BLaER1 (cell line): ENCODE data around the gene PSD2.
A peak's percentile ranks its signal among the peaks of the same experiment; 100 is the strongest.

Experiments
- H3K27ac ChIP-seq: shearing (Covaris generic); formaldehyde crosslinking; 2 replicates; pipeline ENCODE4 v1.8.1; 2022
- H3K27me3 ChIP-seq: shearing (Covaris generic); formaldehyde crosslinking; 2 replicates; pipeline ENCODE4 v1.8.1; 2022
- H3K36me3 ChIP-seq: shearing (Covaris generic); formaldehyde crosslinking; 2 replicates; pipeline ENCODE4 v1.8.1; 2022
- H3K4me1 ChIP-seq: shearing (Covaris generic); formaldehyde crosslinking; 2 replicates; pipeline ENCODE4 v1.8.1; 2022
- H3K4me2 ChIP-seq: shearing (Covaris generic); formaldehyde crosslinking; 2 replicates; pipeline ENCODE4 v1.8.1; 2022
- H3K4me3 ChIP-seq: shearing (Covaris generic); formaldehyde crosslinking; 2 replicates; pipeline ENCODE4 v1.8.1; 2022
- H3K9ac ChIP-seq: shearing (Covaris generic); formaldehyde crosslinking; 2 replicates; pipeline ENCODE4 v1.8.1; 2022
- H3K9me3 ChIP-seq: shearing (Covaris generic); formaldehyde crosslinking; 2 replicates; pipeline ENCODE4 v1.8.1; 2022
- H4K20me1 ChIP-seq: shearing (Covaris generic); formaldehyde crosslinking; 2 replicates; pipeline ENCODE4 v1.8.1; 2022
- Cebpa-rat ChIP-seq: shearing (Covaris generic); IDR thresholded peaks from 2 replicates; pipeline ENCODE4 v1.8.1; 2022

The PSD2 gene

DNA sequence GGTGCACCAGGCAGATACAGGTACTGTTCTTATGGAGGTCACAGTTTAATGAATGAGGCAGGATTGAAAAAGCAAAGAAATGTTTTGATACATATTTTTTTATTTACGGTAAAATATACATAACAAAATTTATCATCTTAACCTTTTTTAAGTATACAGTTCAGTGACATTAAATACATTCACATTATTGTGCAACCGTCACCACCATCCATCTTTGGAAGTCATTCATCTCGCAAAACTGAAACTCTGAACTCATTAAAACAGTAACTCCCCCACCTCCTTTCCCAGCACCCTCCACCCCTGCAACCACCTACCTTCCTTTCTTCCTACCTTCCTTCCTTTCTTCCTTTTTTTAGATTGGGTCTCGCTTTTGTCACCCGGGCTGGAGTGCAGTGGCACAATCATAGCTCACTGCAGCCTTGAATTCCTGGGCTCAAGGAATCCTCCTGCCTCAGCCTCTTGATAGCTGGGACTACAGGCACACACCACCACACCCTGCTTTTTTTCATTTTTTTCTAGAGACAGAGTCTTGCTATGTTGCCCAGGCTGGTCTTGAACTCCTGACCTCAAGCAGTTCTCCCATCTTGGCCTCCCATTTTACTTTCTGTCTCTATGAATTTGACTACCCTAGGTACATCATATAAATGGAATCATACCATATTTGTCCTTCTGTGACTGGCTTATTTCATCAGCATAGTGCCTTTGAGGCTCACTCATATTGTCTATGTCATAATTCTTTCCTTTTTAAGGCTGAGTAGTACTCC, 22.5 kb upstream of the PSD2 start:
- no peaks in the 10 kb centered on the region for H3K27me3 ChIP-seq
- peaks cover 61% of the 10 kb centered on the region for H3K4me1 ChIP-seq
- no peak overlapping the region for H3K4me2 ChIP-seq
- no peak overlapping the region for H3K4me3 ChIP-seq
- no peak overlapping the region for H3K27ac ChIP-seq
- no peak overlapping the region for H3K9ac ChIP-seq
- no peaks in the 10 kb centered on the region for H3K9me3 ChIP-seq
- no peak for TF ChIP-seq Cebpa-rat
- no peaks in the 10 kb centered on the region for H4K20me1 ChIP-seq
- H3K36me3 ChIP-seq = no peaks in the 10 kb centered on the region

DNA sequence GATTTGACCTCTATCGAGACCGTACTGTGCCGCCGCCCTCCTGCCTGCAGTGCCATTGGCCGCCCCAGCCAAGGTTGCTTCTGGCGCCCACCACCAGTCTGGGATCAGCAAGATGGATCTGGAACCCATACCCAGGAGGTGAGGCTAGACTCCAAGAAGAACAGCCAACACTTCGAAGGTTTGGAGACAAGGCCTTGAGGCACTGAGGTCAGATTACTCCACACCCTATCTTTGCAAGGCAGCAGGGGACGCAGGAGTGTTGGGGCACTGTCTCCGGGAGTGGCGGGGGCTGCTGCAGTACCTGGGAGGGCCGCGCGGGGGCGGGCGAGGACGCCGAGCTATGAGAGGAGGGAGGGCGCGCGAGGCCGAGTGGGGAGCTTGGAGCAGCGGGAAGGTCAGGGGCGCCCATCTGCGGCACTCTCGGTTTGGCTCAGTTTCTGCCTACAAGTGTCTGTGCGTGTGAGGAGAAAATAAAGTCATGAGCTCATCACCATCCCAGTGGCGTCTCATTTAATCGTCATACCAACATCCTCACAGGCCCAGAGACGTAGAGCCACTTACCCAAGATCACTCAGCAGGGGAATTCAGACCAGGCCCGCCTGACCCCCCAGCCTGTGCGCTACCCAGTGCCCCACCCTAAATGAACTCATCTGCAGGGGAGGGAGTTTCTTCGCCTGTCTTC, 20.5 kb upstream of the PSD2 start:
- no peaks in the 10 kb centered on the region for H3K36me3 ChIP-seq
- H3K9me3 ChIP-seq = no peaks in the 10 kb centered on the region
- H3K27ac ChIP-seq = no peak overlapping the region
- H3K27me3 ChIP-seq = no peaks in the 10 kb centered on the region
- no peak for TF ChIP-seq Cebpa-rat
- peaks cover 41% of the 10 kb centered on the region for H3K4me1 ChIP-seq
- H3K9ac ChIP-seq = no peak overlapping the region
- H3K4me3 ChIP-seq = no peak overlapping the region
- H4K20me1 ChIP-seq = no peaks in the 10 kb centered on the region
- H3K4me2 ChIP-seq = peak overlapping the region; percentile 59

DNA sequence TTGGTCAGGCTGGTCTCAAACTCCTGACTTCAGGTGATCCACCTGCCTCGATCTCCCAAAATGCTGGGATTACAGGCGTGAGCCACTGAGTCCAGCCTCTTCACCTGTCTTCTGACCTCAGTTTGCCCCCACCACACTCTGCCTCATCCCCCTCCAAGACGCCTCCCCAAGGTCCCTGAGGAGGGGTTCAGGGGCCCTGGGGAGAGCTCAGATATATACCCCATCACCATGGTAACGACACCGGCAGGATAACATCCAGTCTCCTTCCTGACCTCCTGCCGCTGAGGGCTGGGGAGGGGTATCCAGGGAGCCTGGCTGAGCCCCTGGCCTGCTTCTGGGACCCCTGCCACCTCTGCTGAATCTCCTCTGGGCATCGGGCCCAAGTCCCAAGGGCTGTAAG, 19.7 kb upstream of the PSD2 start:
- Histone ChIP-seq H3K27ac (no peak overlapping the region), H3K27me3 (no peaks in the 10 kb centered on the region), H3K4me3 (no peak overlapping the region), H3K9me3 (no peaks in the 10 kb centered on the region), H3K4me2 (peak overlapping the region; percentile 59), H4K20me1 (no peaks in the 10 kb centered on the region), H3K9ac (no peak overlapping the region), H3K4me1 (peaks cover 33% of the 10 kb centered on the region), H3K36me3 (no peaks in the 10 kb centered on the region)
- no peak for TF ChIP-seq Cebpa-rat

DNA sequence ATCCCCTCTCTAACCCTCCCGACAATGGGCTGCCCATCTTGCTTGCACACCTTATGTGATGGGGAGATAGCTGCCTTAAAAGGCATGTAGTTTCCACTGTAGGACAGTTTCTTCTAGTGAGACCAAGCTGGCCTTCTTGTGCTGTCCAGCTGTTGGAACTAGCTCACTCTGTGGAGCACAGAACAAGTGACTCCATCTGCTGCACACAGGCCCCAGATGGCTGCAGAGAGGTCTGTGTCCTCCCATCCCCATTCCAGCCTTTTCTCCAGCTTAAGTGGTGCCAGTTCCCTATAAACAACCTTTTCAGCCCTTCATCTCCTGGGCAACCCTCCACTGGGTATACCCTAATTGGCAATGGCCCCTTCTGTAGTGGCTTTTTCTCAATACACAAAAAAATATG, 18.7 kb upstream of the PSD2 start:
- no peaks in the 10 kb centered on the region for H4K20me1 ChIP-seq
- H3K4me3 ChIP-seq = no peak overlapping the region
- H3K27ac ChIP-seq = no peak overlapping the region
- H3K36me3 ChIP-seq = no peaks in the 10 kb centered on the region
- H3K27me3 ChIP-seq = no peaks in the 10 kb centered on the region
- H3K9me3 ChIP-seq = no peaks in the 10 kb centered on the region
- peaks cover 24% of the 10 kb centered on the region for H3K4me1 ChIP-seq
- TF ChIP-seq Cebpa-rat = no peak
- H3K9ac ChIP-seq = no peak overlapping the region
- no peak overlapping the region for H3K4me2 ChIP-seq

DNA sequence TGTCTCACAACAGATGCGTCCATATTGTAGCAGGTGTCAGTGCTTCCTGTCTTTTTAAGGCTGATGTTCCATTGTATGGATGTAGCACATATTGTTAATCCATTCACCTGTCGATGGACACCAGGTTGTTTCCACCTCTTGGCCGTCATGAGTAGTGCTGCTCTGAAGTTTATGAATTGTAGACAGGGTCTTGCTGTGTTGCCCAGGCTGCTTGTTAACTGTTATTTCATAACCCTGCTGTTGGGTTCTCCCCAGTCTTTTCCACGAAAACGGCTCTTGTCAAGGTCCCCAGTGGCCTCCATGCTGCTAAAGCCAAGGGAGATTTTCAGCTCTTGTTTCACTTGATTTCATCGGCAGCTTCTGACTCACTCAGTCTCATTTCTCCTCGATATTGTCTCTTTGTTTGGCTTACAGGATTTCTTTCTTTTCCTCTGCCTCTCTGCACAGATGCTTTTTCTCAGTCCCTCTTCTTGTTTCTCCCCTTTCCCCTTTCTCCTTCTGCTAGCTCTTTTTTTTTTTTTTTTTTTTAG, 12.1 kb upstream of the PSD2 start:
- Histone ChIP-seq H3K27ac (no peak overlapping the region), H4K20me1 (no peaks in the 10 kb centered on the region), H3K27me3 (no peaks in the 10 kb centered on the region), H3K4me1 (no peaks in the 10 kb centered on the region), H3K9ac (no peak overlapping the region), H3K4me2 (no peak overlapping the region), H3K36me3 (no peaks in the 10 kb centered on the region), H3K9me3 (no peaks in the 10 kb centered on the region), H3K4me3 (no peak overlapping the region)
- no peak for TF ChIP-seq Cebpa-rat

DNA sequence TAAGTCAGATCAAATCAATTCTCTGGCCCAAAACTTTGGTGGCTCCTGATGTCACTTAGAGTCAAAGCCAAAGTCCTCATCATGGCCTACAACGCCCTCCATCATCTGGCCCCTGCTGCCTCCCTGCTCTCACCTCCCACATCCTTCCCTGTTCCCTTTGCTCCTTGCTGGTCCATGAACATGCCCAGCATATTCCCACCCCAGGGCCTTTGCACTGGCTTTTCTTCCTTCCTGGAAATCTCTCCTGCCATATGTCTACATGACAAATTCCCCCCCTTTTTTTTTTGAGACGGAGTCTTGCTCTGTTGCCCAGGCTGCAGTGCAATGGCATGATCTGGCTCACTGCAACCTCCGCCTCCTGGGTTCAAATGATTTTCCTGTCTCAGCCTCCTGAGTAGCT, 11.1 kb upstream of the PSD2 start:
- Histone ChIP-seq H3K27ac (no peak overlapping the region), H3K9ac (no peak overlapping the region), H3K4me3 (no peak overlapping the region), H3K36me3 (no peaks in the 10 kb centered on the region), H3K27me3 (no peaks in the 10 kb centered on the region), H3K4me1 (no peaks in the 10 kb centered on the region), H4K20me1 (no peaks in the 10 kb centered on the region), H3K9me3 (no peaks in the 10 kb centered on the region), H3K4me2 (no peak overlapping the region)
- TF ChIP-seq Cebpa-rat = no peak

DNA sequence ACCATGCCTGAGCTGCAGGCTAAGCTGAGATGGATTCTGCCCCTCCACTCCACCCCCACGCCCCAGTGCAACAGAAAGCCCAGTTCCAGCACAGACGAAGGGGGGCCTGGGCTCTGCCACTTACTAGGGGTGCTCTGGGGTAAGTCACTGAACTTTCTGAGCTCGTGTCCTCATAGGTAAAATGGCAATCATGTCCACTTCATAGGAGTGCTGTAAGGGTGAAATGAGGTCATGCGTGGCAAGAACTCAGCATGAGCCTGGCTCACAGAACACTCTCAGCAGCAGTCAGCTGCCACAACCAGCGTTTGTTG, 8.4 kb upstream of the PSD2 start:
- Histone ChIP-seq H3K27ac (no peak overlapping the region), H3K4me1 (no peaks in the 10 kb centered on the region), H3K36me3 (no peaks in the 10 kb centered on the region), H3K27me3 (peaks cover 7% of the 10 kb centered on the region; the same call in 1 of the 2 replicates), H3K4me2 (peak overlapping the region; percentile 98), H3K9me3 (no peaks in the 10 kb centered on the region), H3K9ac (peak overlapping the region; percentile 4; the same call in 1 of the 2 replicates), H4K20me1 (no peaks in the 10 kb centered on the region), H3K4me3 (peak overlapping the region; percentile 79)
- TF ChIP-seq Cebpa-rat = no peak

DNA sequence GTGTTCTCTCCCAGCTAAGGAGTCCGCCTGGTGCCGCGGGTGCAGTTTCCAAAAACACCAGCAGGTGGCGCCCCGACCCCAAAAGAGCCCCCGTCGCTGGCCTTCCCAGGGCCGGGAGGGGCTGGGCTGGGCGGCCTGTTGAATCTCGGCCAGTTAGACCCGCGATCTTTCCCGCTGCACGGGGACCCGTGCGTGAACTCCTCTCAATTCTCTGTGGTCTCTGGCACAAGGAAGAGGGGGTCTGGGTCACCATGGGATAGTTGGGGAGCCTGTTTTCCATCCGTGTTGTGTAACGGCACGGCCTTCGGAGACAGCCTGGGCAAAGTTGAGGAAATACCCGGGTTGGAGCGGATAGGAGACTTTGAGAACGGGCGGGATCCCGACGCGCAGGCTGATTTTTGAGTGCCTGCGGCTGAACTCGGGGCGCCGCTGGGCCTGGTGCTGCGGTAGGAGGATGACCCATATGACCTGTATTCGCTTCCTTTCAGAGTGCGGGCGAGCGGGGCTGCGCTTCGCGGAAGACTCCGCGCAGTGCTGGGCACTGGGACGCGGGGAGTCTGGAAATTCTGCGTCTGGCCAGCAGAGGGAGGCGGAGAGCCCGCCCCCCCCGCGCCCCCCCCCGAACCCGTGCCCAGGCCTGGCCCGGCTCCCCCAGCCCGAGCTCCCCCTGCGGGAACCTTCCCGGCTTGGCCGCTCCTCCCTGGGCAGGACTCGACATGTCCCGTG, 7.9 kb upstream of the PSD2 start:
- H3K36me3 ChIP-seq = no peaks in the 10 kb centered on the region
- H3K9me3 ChIP-seq = no peaks in the 10 kb centered on the region
- H3K9ac ChIP-seq = peak overlapping the region; percentile 82
- no peak for TF ChIP-seq Cebpa-rat
- peaks cover 12% of the 10 kb centered on the region; the same call in 1 of the 2 replicates for H3K27me3 ChIP-seq
- no peaks in the 10 kb centered on the region for H3K4me1 ChIP-seq
- H3K27ac ChIP-seq = peak overlapping the region; percentile 62; the same call in 1 of the 2 replicates
- H4K20me1 ChIP-seq = no peaks in the 10 kb centered on the region
- peak overlapping the region; percentile 98 for H3K4me2 ChIP-seq
- H3K4me3 ChIP-seq = peak overlapping the region; percentile 79

DNA sequence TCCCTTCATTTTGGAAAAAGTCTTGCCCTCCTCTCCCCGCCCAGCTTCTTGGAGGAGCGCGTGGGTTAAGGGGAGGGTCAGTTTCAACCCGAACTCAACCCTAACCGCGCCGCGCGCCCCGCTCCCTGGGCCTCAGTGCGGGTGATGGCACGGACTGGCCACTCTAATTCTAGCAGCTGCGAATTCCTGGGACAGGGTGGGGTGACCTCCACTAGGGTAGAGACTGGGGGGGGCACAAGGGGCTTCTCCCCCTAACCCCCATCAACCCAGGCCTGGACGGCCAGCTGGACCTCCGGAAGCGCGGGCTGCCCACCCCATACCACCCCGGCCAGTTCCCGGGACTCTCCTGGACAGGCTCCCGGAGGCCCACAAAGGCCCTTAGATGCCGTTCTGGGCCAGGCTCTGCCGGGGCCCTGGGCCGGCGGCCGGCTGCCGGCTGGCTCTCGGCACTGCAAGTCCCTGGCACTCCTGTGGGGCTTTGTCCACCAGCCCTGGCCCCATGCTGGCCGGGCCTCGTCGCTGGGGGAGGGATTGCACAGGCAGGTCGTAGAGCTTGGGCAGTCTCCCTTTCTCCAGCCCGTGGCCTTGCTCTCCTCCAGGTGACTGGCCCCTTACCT, 7.2 kb upstream of the PSD2 start:
- Histone ChIP-seq H3K9me3 (no peaks in the 10 kb centered on the region), H3K4me1 (no peaks in the 10 kb centered on the region), H3K36me3 (no peaks in the 10 kb centered on the region), H3K27me3 (peaks cover 18% of the 10 kb centered on the region), H3K27ac (no peak overlapping the region), H3K4me2 (peak overlapping the region; percentile 98), H3K4me3 (peak overlapping the region; percentile 79), H3K9ac (no peak overlapping the region), H4K20me1 (0 out of 2 replicates have a peak, but pooled peaks cover 5% of the 10 kb centered on the region)
- no peak for TF ChIP-seq Cebpa-rat
